ENCODE measurements around the gene CES2. TPM values are rescaled to one million over a fixed set of nuclear protein-coding genes. Genes with fewer than 3 reads are reported as not detected.

Gene CES2
- total and polyA plus RNA-seq, 10 of the 15 experiments (the other 5 are each of a cell fraction or from before 2014, with no cell fraction given) = 1.6 to 33.7 (median 21.0) TPM

DNA sequence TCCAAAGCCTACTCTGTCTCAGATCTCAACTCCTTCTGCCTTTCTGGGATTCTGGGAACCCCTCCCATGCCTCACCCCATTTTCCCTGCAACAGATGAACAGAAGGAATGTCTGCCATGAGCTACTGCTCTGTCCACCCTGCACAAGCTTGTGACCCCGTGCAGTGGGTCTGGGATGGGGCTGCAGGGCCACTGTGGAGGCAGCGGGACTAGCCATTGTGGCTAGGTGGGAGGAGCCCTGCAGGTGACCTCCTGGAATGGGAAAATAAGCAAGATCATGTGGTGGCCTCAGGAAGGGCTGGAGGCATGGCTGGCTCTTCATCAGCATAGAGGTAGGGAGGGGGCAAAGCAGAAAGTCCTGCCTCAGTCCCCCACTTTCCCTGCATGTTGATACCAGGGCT is 41.3 kb upstream of the CES2 start:
- RAD21 ChIA-PET (ENCODE audit: unreplicated experiment) = no interaction called here
- Histone ChIP-seq H3K27me3 (replicated peaks in 1 of 2; ENCODE audit: control insufficient read depth in 2 of 2, insufficient read depth in 2 of 2, low read length in 1 of 2) (no peaks in the 10 kb centered on the region), H3K4me3 (no peak overlapping the region), H3K36me3 (ENCODE audit: control insufficient read depth in 2 of 2, insufficient read depth in 2 of 2, low read length in 1 of 2) (no peaks in the 10 kb centered on the region), H3K4me1 (ENCODE audit: control insufficient read depth, insufficient read depth, low read length) (no peaks in the 10 kb centered on the region; the same call in 1 of the 2 replicates), H3K9ac (ENCODE audit: control insufficient read depth, insufficient read depth, low read length) (no peak overlapping the region), H3K9me3 (replicated peaks; ENCODE audit: control insufficient read depth, insufficient read depth, low read length) (no peaks in the 10 kb centered on the region), H3K27ac (ENCODE audit: control insufficient read depth, insufficient read depth) (no peak overlapping the region), H2AFZ (ENCODE audit: control insufficient read depth, low read depth, low read length) (no peak overlapping the region), H3K4me2 (ENCODE audit: control insufficient read depth, insufficient read depth) (no peak overlapping the region), H3K79me2 (ENCODE audit: control insufficient read depth, insufficient read depth, low read length) (no peaks in the 10 kb centered on the region), H4K20me1 (ENCODE audit: control insufficient read depth, insufficient read depth) (no peaks in the 10 kb centered on the region)
- CTCF ChIA-PET = interaction anchor here (1.0 to 9.7 kb wide), 8 partner anchors 10 to 65 kb away, joined by 3 to 77 read pairs (median 8); partner anchors contain the start of genes CDH16, PDP2 and RRAD
- ATAC-seq = no peak
- TF ChIP-seq, protein P1, sequence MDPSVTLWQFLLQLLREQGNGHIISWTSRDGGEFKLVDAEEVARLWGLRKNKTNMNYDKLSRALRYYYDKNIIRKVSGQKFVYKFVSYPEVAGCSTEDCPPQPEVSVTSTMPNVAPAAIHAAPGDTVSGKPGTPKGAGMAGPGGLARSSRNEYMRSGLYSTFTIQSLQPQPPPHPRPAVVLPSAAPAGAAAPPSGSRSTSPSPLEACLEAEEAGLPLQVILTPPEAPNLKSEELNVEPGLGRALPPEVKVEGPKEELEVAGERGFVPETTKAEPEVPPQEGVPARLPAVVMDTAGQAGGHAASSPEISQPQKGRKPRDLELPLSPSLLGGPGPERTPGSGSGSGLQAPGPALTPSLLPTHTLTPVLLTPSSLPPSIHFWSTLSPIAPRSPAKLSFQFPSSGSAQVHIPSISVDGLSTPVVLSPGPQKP (IDR thresholded peaks at IDR 0.05; ENCODE audit: low read depth, low read length) = no peak
- TF ChIP-seq BACH1 (IDR thresholded peaks at IDR 0.05; ENCODE audit: borderline replicate concordance) (no peak), EGR1 (IDR thresholded peaks at IDR 0.05; ENCODE audit: borderline replicate concordance in 1 of 2, low read depth in 2 of 2, low read length in 2 of 2) (no peak)
- TF ChIP-seq, protein P2, sequence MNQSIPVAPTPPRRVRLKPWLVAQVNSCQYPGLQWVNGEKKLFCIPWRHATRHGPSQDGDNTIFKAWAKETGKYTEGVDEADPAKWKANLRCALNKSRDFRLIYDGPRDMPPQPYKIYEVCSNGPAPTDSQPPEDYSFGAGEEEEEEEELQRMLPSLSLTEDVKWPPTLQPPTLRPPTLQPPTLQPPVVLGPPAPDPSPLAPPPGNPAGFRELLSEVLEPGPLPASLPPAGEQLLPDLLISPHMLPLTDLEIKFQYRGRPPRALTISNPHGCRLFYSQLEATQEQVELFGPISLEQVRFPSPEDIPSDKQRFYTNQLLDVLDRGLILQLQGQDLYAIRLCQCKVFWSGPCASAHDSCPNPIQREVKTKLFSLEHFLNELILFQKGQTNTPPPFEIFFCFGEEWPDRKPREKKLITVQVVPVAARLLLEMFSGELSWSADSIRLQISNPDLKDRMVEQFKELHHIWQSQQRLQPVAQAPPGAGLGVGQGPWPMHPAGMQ (IDR thresholded peaks at IDR 0.05; ENCODE audit: borderline replicate concordance) = no peak
- FAIRE-seq = no peak
- intact Hi-C loops (cut with micrococcal nuclease; ENCODE audit: unreplicated experiment) = no loop called here
- POLR2A ChIA-PET = no interaction called here
- in situ Hi-C loops (cut with MboI) = no loop called here
- 68% methylated on average over 2 of the region's 2 CpGs for WGBS (ENCODE audit: insufficient coverage, insufficient replicate concordance, low lambda C conversion rate, missing lambda C conversion rate)
- DNase-seq (ENCODE audit: low read depth, low spot score) = no peak
- BruUV-seq (replicated peaks) = no TSS peak
- SMC1A ChIA-PET (ENCODE audit: uncharacterized antibody, unreplicated experiment) = interaction anchor here (0.7 to 1.3 kb wide), 3 partner anchors 32 to 239 kb away, joined by 3 to 4 read pairs (median 4); no protein-coding TSS in a partner anchor
